ENCODE results near the gene LRIG1.

Gene LRIG1

DNA sequence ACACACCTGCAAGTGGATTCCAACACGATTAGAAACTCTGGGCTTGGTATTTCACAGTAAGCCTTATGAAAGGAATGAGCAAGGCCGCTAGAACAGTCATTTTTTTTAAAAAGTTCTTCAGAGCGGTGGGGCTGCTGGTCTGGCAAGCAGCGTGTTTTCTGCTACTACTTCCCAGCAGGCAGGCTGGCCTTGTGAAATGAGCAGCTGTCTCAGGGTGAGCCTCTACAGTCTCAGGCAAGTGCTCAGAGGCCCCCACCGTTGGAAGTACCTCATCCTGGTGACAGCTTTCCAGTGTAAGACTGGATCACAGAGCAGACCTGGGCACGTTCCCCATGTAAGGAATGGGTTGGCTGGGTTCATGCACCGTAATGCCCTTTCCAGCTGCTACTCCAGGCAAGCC lies 119.2 kb downstream of the LRIG1 start:
- DNase-seq, result no peak

DNA sequence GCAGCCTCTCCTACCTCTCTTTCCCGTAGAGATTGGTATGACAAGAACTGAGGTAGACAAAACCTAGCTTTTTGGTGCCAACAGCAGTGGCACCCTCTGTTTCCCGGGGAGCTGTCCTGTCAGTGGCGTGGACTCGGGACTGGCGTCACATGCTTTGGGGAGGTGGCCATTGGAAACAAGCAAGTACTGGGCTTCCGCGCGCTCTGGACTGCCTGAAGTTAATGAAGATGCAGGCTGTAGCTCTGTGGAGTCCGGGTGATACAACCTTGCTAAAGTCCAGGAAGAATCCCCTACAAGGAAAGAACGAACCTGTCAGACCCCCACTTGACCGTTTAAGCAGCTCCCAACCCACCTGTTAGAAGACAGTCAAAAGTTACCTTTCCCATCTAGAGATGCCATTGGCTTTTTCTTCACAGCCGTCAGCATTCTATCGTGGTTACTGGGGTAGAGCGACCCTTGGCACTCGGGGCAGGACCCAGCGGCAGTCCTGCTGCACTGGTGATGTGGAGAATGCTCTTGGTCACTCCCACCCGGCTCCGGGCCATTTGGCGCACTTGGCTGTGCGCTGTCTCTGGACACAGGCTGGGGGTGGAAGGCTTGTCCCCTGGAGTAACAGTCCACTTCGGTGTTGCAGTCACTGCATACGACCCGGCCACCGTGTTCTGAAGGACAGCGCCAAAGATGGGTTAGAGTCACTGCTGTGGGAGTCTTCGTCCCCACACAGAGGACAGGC lies 120.5 kb downstream of the LRIG1 start:
- no peak for DNase-seq

DNA sequence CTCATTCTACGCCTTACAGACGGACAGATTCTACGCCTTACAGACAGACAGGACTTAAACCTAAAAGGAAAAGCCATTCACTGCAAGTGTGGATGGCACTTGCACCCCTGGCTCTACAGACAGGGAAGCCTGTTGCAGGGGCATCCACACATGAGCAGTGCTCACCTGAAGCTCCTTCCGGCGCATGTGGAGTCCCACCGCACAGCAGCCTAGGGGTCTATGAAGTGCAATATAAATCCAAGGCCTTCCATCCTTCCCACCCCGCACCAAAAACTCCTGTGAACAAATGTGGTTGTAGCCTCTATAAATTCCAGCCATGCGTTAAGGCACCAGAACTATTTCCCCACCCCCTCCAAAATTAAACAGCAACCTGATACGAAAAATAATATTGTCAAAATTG lies 121.3 kb downstream of the LRIG1 start:
- DNase-seq, result no peak

DNA sequence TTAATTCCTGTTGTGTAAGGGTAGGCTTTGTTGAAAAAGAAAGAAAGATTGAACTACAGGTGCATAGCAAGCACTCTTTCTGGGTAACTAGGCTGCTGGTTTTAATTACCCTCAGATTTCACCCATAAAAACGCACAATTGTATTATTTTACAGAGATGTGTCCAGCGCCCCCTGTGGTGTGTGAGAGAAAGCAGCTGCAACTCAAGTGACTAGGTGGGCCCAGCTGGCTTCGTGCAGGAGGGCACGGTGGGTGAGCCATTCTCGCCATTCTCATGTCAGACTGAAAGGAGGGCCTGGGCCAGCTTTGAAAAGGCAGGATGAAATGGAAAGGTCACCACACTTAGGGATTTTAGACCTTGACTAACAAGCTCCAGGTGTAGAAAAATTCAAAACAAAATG lies 122.6 kb downstream of the LRIG1 start:
- DNase-seq, result no peak

DNA sequence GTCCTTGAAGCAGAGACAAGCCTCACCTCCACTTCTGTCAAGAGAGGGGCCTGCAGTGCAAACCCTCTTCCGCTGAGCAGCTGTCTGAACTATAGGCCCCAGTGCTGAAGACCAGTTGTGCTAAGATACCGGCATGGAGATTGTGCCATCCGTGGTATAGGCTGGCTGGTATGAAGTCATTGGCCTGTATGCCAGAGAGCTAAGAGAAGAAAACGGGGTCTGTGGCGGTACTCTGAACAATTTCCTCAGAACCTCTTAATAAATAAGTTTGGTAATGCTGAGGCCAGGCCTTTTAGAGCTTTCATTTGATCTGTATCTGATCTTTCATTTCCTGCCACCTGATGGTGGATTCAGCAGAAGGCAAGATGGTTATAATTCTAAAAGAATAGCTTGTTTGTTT lies 123.0 kb downstream of the LRIG1 start:
- DNase-seq, result no peak

DNA sequence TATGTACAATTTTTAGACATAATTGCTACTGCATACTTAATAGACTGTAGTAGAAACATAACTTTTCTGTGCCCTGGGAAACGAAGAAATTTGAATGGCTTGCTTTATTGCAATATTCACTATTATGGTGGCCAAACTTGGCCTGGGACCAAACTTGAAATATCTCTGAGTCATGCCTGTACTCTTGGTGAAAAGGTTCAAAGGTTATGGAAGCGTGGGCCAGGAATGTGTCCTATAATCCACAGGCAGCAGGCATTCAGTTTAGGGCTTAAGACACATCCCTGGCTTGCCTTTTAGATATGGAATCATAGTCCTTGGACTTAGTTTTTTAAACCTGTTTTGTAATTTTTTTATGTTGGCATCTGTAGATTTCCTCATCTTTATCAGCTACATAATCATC lies 124.3 kb downstream of the LRIG1 start:
- DNase-seq, result no peak

DNA sequence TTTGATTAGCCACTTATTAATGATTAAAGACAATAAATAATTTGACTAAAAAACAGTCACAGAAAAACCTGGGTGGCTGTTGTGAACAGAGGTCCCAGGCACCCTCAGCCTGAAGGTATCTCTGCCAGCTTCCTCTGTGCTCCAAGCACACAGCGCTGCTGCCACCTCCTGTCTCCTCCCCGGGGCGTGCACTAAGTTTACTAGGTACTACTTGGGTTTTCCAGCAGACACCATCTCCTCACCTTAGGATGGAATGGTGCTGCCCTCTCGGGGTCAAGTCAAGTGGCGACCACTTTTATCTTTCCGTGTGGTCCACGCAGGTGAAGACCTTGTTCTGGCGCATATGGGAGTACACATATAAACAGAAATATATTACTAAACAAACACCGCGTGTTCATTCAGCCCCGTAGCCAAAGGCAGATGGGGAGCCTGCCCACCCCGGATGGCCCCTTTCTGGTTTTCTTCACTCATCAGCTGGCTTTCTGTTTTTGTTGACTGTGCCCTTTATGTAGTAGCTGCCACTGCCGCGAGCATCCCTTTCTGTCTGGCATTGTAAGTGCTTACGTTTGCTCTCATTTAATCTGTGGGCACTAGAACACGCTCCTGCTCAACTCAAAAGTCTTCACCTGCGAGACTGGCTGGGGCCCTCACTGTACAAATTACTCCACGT lies 128.0 kb downstream of the LRIG1 start:
- no peak for DNase-seq

DNA sequence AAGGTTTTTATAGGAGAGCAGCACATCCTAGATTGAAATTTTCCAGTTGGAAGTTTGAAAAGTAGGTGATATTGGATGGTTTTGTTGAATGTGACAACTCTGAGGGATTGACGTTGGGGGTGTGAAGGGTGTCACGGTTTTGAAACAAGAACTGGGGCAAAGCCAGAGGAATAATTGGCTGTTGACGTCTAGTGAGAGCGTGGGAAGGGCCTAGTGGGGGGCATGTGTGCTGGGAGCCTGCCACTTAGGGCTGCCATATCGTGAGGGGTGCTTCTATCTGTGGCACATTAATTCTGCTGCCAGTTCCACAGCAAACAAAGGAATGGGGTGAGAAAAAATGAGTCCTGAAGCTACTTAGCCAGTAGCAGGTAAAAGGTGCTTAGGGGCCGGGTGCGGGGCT lies 129.4 kb downstream of the LRIG1 start:
- DNase-seq, result no peak

DNA sequence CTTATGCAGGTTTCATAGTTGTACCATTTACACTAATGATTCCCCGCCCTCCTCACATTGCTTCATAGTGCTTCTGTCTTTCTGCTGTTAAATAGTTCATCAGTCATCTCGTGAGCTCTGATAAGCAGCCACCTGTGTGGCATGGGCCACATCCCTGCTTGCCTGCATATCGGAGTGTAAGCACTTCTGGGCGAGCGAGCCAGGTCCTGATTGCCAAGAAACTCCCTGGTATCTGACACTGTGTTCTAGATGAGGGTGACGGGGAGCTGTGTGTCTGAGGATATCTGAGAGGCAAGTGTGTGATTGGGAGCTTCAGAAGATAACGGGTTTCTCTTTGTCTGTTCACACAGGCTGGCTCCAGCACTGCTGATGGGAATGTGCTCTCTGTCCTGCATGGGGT lies 130.6 kb downstream of the LRIG1 start:
- no peak for DNase-seq

DNA sequence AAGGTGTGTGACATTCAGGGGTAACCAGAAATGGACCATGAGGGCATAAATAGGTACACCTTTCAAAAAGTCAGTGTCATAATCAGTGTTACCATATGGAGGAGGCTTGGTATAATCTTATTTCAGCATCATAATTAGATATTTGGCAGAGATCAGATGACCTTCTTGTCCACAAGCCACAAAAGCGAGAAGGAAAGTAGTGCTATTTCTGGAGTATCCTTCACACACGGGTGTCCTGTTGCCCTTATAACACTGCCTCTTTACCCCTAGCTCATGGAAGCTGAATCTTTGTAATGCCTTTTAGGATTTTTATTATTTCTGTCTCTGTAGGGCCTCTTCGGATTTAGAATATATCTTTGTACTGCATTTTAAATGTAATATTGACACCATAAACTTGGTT lies 132.8 kb downstream of the LRIG1 start:
- DNase-seq, result no peak

DNA sequence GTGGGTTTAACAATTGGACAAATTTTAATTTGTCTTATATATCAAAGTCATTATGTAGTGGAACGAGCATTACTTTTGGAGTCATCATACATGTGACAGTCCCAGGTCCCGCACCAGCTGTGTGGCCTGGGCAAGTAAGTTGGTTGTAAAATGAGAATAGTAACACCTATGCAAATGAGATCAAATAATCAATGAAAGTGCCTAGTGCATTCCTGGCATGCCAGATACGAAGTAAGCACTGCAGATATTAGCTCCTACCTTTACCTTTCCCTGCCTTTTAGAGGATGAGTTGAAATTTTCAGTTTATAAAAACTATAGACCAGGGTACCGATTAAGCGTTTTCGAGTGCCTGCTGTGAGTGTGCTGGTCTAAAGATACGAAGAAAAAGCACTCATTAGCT lies 134.1 kb downstream of the LRIG1 start:
- DNase-seq, result no peak

DNA sequence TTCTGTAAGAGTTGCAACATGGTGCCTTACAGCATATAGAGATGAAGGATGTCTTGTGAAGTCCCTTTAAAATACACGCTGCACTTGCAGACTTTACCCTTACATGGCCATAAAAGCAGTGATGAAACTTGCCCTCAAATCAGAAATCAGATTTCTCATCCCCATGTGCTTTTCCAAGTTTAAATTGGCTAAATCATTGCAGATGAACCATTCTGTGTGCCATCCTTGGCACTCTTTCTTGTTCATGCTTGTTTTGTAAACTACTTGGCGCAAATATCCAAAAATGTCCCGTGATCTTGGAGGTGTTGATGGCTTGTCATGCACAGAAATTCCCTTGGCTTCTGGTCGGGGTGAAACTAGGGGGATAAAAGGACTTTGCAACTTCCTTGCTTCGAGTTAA lies 135.7 kb downstream of the LRIG1 start:
- no peak for DNase-seq

DNA sequence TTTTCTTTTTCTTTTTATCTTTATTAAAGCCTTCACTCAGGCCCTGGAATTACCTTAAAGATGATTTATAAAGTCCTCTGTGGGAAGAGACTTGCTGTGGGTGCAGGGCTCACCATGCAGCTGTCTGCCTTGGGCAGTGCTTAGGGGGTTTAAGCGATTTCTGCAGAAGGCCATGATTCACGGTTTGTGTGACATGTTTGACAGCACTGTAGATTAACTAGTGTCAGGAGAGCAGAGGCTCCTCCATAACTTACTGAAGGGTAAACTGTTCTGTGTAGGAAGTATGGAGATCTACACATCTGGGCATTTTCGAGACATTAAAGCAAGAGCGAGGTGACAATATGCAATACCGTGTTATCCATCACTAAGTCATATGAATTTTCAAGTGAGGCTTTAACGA lies 137.7 kb downstream of the LRIG1 start:
- DNase-seq, result no peak

DNA sequence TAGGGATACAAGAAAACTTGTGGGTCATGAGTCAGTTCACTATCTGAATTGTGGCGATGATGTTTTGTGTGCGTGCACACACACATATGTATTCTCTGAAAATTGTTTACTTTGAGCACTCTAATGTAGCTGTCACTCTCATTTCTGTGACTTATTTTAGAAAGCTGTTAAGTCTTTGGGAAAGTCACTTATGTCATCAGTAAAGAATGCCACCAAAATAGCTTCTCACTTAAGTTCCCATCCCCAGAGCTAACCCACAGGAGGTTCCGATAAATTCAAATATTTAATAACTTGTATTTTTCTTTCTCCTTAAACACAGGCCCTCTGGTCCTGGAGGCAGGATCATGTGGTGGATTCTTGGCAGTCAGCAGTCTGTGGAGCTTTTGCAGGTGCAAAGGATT lies 138.3 kb downstream of the LRIG1 start:
- DNase-seq, result no peak

DNA sequence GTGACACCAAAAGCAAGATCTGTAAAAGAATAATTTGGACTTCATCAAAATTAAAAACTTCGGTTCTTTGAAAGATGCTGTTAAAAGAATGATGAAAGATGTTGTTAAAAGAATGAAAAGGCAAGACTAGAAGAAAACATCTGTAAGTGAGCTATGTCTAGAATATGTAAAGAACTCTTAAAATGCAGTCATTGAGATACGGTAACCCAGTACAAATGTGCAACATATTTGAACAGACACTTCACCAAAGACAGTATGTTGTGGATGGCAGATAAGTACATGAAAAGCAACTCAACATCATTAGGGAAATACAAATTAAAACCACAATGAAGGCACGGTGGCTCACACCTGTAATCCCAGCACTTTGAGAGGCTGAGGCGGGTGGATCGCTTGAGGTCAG lies 139.5 kb downstream of the LRIG1 start:
- DNase-seq, result no peak

DNA sequence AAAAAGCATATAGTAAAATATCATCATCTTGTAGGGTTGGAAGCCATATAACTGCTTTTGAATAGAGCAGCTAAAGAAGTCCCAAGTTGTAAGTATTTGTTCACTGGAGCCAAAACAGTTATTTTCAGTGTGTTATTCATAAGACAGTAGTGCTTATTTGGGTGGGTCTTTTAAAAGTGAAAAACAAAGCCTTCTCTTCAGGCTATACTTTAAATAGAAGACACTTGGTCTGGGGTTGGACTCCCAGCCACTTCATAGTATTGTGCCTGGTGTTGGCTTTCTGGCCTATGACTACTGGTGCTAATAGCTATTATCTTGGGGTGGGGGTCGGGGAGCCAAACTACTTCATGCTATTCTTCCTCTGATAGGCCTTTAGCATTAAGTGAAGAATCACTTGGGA lies 144.8 kb downstream of the LRIG1 start:
- DNase-seq, result no peak

DNA sequence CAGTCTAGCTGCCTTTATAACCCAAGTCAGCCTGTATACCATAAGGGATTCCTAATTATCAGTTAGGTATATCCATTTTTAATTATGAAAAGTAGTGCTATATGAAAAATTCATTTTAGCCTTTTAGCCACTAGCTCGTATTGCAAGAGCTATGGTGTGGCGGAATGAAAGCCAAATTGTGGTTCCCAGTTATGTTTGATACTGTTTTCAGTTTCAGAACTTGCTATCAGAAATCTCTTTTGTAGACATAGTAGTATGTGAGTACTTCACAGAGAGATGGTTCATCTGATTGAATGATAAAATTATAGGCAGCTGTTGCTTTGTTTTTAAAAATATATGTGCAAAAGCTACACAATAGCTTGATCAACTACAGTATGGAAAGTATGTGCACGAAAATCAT lies 145.4 kb downstream of the LRIG1 start:
- no peak for DNase-seq

DNA sequence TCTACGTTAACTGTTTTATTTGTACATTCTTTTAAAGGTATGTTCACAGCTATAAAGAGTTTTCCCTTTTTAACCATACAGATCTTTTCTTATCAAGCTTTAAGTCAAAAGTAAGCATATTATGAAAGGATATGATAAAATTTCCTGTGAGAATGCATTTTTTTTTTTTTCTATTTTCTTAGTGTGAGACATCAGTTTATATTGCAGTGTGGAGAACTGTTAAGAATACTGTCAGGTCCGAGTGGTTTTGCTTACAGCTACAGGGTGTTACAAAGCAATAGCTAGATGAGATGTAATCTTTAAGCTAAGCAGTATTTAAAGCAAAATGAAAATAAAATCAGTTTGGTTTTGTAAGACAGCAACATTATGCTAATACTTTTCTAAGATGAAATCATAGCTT lies 146.8 kb downstream of the LRIG1 start:
- DNase-seq, result no peak

DNA sequence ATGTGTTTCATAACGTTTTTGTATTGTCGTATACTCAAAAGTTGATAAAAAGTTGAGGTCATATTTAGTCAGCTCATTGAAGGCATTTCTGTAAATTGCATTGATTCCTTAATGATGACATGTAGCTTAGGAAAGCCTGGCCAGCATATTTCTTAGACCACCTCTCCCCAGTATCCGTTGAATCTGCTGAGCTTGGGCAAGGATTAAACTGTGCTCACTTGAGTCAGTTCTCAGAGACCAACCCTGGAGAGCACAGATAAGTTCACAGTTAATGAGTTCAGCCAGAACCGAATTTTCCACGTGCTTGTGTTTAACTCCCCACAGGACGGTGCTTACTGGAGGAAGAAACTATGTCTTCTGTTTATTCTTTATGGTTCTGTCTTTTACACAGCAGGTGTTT lies 147.3 kb downstream of the LRIG1 start:
- no peak for DNase-seq

DNA sequence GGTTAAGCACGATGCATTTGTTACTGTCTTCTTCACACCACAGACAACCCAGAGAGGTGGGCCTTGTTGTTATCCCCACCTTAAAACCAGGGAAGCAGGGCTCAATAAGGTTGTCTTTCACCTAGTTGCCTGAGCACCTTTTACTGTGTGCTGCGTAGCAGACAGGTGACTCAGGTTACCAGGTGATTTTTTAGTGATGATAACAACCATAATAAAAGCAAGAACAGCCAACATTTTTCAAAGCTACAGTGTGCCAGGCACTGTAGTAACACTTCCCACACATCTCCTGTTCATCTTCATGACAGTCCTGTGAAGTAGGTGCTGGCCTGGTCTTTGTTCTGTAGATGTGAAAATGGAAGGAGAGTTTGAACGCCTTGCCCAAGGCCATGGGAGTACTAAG lies 147.8 kb downstream of the LRIG1 start:
- DNase-seq, result no peak

DNA sequence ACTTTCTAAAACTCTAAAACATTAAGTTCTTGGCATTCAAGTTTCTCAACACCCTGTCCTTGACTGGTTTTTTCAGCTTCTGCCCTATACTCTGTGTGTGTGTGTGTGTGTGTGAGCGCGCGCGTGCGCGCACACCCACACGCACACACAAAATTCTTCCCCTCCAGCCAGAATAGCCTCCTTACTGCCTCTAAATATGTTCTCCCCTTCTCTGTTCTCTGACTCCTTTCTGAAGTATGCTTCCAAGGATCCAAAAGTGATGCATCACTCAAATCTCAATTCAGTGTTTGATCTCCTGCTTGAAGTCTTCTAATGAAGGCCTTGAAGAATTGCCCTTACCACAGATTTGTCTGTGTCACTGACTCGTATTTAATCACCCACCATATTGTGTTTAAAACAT lies 150.2 kb downstream of the LRIG1 start:
- no peak for DNase-seq

DNA sequence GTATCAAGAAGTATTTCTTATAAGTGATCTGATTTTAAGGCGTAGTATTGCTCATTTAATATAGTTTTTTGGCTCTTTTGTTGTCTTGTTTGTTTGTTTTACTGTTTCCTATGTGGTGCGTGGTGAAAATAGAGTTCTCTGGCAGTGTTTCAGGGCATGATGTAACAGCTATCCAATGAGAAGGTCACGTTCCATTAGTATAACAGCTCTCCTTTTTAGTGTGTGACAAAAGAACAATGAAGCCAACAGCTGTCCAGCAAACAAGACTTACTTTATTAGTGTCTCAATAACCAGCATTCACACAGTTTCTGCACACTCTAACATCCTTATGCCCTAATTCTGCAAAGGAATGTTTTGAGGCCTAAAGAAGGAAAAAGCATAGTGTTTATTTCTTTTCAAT lies 152.1 kb downstream of the LRIG1 start:
- no peak for DNase-seq

DNA sequence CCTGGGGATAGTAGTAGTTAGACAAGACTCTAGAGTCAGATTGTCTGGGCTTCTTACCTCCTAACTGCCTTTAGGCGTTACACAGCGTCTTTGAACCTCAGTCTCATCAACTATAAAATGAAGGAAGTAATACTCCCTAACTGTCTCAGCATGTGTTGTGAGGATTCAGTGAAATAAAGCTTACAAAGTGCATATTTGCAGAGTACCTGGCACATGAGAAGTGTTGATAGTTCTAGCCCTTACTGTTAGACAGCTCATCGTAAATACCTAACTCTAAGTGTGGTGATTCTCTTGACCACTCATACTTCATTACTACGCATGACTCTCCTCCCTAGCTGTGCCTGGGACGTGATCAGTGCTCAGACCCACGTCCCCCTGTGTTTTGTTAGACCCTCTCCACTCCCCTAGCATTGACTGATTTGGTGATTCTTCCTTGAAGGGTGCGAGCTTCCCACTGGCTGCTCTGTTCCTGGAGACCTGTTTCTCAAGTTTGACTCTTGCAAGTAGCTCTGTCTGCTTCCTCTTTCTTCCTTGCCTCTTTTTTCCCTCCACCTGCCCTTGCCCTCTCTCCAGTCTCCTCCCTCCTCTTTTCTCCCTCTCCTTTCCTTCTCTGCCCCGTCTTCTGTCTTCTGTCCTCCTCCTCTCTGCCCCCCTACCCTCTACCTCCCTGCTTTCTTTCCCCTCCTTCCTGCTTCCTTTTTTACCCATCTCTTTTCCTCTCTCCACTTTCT lies 155.8 kb downstream of the LRIG1 start:
- no peak for DNase-seq

DNA sequence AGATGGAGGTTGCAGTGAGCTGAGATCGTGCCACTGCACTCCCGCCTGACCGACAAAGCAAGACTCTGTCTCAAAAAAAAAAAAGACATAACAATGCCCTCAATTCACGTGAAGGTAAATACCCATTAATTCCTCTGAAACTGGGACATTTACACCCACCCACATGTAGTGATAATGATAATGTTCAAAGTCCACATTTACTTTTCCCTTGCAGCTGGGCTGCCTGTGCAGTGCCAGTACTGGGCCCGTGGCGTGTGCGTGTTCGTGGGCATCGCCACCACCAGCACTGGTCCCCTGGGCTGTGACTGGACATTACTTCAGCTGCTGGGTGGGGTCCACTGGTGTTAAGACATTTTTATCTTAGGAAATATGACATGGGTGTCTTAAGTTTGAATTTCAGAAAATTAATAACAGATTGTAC lies 156.4 kb downstream of the LRIG1 start:
- DNase-seq, result no peak

Data from RPMI8226 (cell line).